VCaP (cell line): ENCODE data around the gene ERN1.

Experiments
- H3K27ac ChIP-seq: fragments of 450-650 bp; 2 replicates; pipeline ENCODE4 v1.5.1; 2017
- CTCF ChIP-seq: fragments of 450-650 bp; conservative IDR thresholded peaks from 2 replicates; pipeline ENCODE4 v1.5.1; 2017; ENCODE audit warnings: mild to moderate bottlenecking, moderate library complexity

ERN1 gene

GRCh38 chr17:64037802-64038201, 92.1 kb downstream of the ERN1 start:
- TF ChIP-seq CTCF, result no peak
- H3K27ac ChIP-seq, result no peak overlapping the region

DNA sequence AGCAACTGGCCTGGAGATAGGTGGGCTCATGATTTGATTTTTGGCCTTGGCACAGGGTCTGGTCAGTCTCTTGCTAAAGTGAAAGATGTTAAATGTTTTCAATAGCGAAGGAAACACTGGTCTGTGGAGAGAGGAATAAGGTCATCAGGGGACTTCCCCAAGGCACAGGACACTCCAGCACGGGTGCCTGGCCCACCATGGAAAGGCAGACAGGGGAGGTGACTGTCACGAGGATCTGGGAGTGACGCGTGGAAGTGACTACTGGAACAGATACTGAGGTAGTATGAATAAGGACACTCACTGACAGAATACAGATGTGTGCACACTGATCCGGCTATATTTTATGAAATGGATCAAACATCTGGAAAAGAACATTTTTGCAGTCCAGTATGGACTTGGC, 92.8 kb downstream of the ERN1 start:
- H3K27ac ChIP-seq, result no peak overlapping the region
- TF ChIP-seq CTCF, result no peak

DNA sequence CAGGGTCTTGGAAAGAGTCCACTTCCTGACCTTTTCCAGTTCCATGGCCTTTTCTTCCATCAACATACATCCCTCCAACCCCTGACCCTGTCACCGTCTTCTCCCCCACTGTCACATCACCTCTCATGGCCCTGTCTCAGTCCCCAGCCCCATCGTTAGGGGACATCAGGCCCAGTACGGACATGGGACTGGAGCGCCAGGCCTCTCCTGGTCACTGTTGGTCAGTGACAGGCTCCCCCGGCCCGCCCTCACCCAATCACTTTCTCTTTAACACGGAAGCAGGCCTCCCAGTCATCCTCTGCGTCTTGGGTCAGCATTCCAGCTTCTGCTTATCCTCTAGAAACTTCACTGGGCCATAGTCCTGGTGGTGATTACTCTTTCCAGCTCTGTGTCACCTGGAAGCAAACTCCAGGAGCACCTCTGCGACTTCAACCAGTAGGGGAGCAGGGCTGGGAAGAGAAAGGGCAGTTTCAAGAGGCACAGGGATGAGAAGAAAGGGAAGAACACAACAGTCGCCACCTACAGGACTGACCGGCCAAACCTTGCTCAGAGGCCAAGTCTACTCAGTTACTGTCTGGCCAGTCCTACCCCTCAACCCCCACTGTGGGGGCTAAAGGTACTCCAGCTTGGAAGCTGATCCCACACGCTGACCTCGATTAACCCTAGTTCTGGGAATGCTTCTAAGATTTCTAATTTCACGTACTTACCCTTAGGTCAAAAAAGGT, 93.6 kb downstream of the ERN1 start:
- no peak overlapping the region for H3K27ac ChIP-seq
- no peak for TF ChIP-seq CTCF

DNA sequence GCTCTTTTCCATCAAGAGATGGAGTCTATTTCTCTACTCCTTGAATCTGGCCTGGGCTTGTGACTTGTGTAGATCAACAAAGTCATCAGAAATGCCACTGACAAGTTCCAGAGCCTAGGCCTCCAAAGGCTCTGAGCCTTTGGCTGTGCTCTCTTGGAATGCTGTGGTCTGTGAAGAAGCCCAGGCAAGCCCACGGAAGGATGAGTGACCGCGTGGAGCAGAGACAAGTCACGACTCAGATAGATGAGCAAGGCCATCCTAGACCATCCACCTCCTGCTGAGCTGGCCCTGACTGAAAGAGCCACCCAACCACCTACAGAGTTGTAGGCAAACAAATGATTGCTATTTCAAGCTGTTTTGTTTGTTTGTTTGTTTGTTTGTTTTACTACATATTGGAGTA, 97.9 kb downstream of the ERN1 start:
- no peak overlapping the region for H3K27ac ChIP-seq
- no peak for TF ChIP-seq CTCF

GRCh38 chr17:64028874-64029464, 101.0 kb downstream of the ERN1 start:
- H3K27ac ChIP-seq, result no peak overlapping the region
- peak; percentile 91 for TF ChIP-seq CTCF

DNA sequence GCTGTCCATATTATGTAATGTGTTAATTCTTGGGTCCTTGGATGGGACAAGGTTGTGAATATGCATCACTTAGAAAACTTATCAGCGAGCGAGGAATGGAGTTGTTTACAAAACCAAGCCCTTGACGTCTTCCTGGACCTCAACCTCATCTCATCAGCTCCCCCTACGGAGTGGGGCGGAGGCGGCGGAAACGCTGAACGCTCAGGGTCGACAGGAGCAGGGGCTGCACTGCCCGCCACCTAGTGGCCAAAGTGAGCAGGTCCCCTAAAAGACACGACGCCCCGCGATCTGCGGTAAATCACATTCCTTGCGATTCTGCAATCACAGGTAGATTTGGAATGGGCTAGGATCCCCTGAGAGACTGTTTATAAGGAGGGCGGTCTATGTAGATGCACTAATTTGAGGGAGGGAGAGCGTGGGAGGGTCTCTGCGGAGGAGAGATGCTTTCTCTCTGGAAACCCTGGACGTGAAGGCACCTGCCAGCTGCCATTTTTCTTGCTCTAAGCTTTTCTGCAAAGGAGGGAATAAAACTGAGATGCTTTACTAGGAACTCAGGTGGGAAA, 104.1 kb downstream of the ERN1 start:
- peak; percentile 91 for TF ChIP-seq CTCF
- H3K27ac ChIP-seq, result no peak overlapping the region

- no peak for TF ChIP-seq CTCF
- no peak overlapping the region for H3K27ac ChIP-seq
Observed at GRCh38 chr17:64024781-64025731, 104.9 kb downstream of the ERN1 start.
